KOPT-K1 (cell line): ENCODE data around the gene CFAP43.

Source experiments
- H3K27ac ChIP-seq: fragments of 200-600 bp; sonication (generic); 2 replicates; pipeline ENCODE4 v1.5.1; 2016; ENCODE audit warnings: antibody characterized with exemption, mild to moderate bottlenecking, low read depth, low read length; ENCODE audit not compliant: poor library complexity, severe bottlenecking
- H3K36me3 ChIP-seq: fragments of 200-600 bp; sonication (generic); 2 replicates; pipeline ENCODE4 v1.5.1; 2017; ENCODE audit warnings: antibody characterized with exemption, mild to moderate bottlenecking, low read length, moderate library complexity; ENCODE audit not compliant: insufficient read depth
- H3K9me3 ChIP-seq: fragments of 200-600 bp; sonication (generic); 2 replicates; pipeline ENCODE4 v1.5.1; 2017; ENCODE audit warnings: antibody characterized with exemption, low read length, mild to moderate bottlenecking; ENCODE audit not compliant: insufficient read depth, poor library complexity, severe bottlenecking

The CFAP43 gene

GRCh38 chr10:104085801-104086400, 146.3 kb downstream of the CFAP43 start, which contains the start of gene COL17A1:
Gene COL17A1, minus strand, starts transcription at chr10:104085880. Its CDS starts 5,207 bp downstream, at chr10:104080673.
- H3K27ac ChIP-seq = no peak within 1 kb of the TSS
- H3K36me3 ChIP-seq = no peaks in the 10 kb centered on the region
- no peaks in the 10 kb centered on the region for H3K9me3 ChIP-seq

GRCh38 chr10:104084482-104085142, 147.6 kb downstream of the CFAP43 start:
- H3K27ac ChIP-seq = no peak overlapping the region
- no peaks in the 10 kb centered on the region for H3K36me3 ChIP-seq
- H3K9me3 ChIP-seq = no peaks in the 10 kb centered on the region

GRCh38 chr10:104081998-104082397, 150.2 kb downstream of the CFAP43 start:
- H3K9me3 ChIP-seq = no peaks in the 10 kb centered on the region
- H3K27ac ChIP-seq = no peak overlapping the region
- H3K36me3 ChIP-seq = no peaks in the 10 kb centered on the region

GRCh38 chr10:104080762-104081161, 151.4 kb downstream of the CFAP43 start:
- Histone ChIP-seq H3K9me3 (no peaks in the 10 kb centered on the region), H3K36me3 (no peaks in the 10 kb centered on the region), H3K27ac (no peak overlapping the region)
